HG03025 (cell line): ENCODE data around the gene NTN3.

ENCODE experiments used
- ATAC-seq: cut with Tn5 transposase; IDR thresholded peaks from one replicate; pipeline ENCODE4 v1.9.1; 2021; ENCODE audit warnings: mild to moderate bottlenecking, moderate library complexity; ENCODE audit not compliant: unreplicated experiment, low FRiP score

NTN3 gene

GRCh38 chr16:2494616-2495015 is 23.5 kb downstream of the NTN3 start:
- ATAC-seq: no peak

GRCh38 chr16:2495041-2495440 is 23.9 kb downstream of the NTN3 start:
- no peak for ATAC-seq

GRCh38 chr16:2496223-2497115 is 25.4 kb downstream of the NTN3 start:
- no peak for ATAC-seq

GRCh38 chr16:2497116-2497630 is 26.1 kb downstream of the NTN3 start:
- ATAC-seq: no peak

- no peak for ATAC-seq
Observed at GRCh38 chr16:2497695-2498484, 26.8 kb downstream of the NTN3 start.

GRCh38 chr16:2498531-2499253 is 27.6 kb downstream of the NTN3 start:
- no peak for ATAC-seq

GRCh38 chr16:2499454-2499853 is 28.4 kb downstream of the NTN3 start:
- no peak for ATAC-seq

GRCh38 chr16:2499890-2500429 is 28.9 kb downstream of the NTN3 start:
- ATAC-seq: no peak

- no peak for ATAC-seq
Observed at GRCh38 chr16:2500430-2500917, 29.4 kb downstream of the NTN3 start.

- no peak for ATAC-seq
Observed at GRCh38 chr16:2500918-2501750, 30.0 kb downstream of the NTN3 start.

- no peak for ATAC-seq
Observed at GRCh38 chr16:2501946-2502895, 31.1 kb downstream of the NTN3 start.

GRCh38 chr16:2505695-2506094 is 34.6 kb downstream of the NTN3 start:
- no peak for ATAC-seq

- ATAC-seq: no peak
Observed at GRCh38 chr16:2507052-2507659, 36.1 kb downstream of the NTN3 start.

GRCh38 chr16:2507665-2508064 is 36.6 kb downstream of the NTN3 start:
- no peak for ATAC-seq

- ATAC-seq: no peak
Observed at GRCh38 chr16:2508722-2509400, 37.8 kb downstream of the NTN3 start.

GRCh38 chr16:2511128-2511800 is 40.2 kb downstream of the NTN3 start:
- ATAC-seq: no peak
